Testis (tissue), 2 donors: ENCODE results near the gene CENPP.

Experiments
- POLR2A ChIP-seq: fragments of 450-650 bp; IDR thresholded peaks from one replicate; pipeline ENCODE4 v1.6.1; 2017; ENCODE audit warnings: antibody characterized with exemption, mild to moderate bottlenecking, moderate library complexity
- TF ChIP-seq, protein P1 (sequence below), 3 experiments: fragments of 450-650 bp in 2 of 3; fragments of 200-600 bp in 1 of 3; sonication (generic) in 1 of 3; IDR thresholded peaks; one replicate each; pipeline ENCODE4 v1.5.1; 2016 to 2019; ENCODE audit warnings: antibody characterized with exemption in 3 of 3, mild to moderate bottlenecking in 2 of 3, moderate library complexity in 1 of 3

DNA sequence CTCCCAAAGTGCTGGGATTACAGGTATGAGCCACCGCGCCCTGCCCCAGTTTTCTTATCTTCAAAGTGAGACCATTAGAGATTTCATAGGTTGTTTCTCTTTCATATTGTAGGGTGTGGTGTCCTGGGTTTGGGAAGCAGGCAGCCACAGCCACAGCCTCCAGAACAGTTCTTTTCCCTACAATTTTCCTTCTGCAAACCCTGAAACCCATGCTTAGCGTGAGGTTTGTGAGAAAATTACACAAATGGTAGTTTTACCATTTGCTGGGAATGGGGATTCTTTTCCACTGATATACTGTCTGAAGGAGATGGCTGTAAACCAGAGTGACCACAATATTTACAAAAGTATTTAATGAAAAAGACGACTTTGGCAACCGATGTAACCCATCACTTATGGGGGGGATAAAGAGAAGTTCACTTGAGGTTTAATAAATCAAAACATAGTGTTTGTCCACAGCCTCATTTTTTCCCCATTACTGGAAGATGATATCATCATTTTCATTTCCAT lies 236.8 kb downstream of the CENPP start:
- no peak for TF ChIP-seq POLR2A
- TF ChIP-seq, protein P1, sequence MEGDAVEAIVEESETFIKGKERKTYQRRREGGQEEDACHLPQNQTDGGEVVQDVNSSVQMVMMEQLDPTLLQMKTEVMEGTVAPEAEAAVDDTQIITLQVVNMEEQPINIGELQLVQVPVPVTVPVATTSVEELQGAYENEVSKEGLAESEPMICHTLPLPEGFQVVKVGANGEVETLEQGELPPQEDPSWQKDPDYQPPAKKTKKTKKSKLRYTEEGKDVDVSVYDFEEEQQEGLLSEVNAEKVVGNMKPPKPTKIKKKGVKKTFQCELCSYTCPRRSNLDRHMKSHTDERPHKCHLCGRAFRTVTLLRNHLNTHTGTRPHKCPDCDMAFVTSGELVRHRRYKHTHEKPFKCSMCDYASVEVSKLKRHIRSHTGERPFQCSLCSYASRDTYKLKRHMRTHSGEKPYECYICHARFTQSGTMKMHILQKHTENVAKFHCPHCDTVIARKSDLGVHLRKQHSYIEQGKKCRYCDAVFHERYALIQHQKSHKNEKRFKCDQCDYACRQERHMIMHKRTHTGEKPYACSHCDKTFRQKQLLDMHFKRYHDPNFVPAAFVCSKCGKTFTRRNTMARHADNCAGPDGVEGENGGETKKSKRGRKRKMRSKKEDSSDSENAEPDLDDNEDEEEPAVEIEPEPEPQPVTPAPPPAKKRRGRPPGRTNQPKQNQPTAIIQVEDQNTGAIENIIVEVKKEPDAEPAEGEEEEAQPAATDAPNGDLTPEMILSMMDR (IDR thresholded peaks at IDR 0.05): no peak
